Dendritic cell treated with granulocyte-macrophage colony-stimulating factor and Interleukin-4, amounts not matched to agents 40 ng/mL and 50 ng/mL, for 4 days (primary cell): ENCODE measurements around the gene FAM193B.
"Not testable (repeated sequence)": the region's sequence is repeated elsewhere in the genome, so short reads cannot be mapped to it uniquely, and the experiment has no call there.

Experiments used
- H3K27ac Mint-ChIP-seq: one replicate; pipeline ENCODE4 v1.8.0; 2022; ENCODE audit warnings: mild to moderate bottlenecking, mixed read lengths
- H3K27me3 Mint-ChIP-seq: one replicate; pipeline ENCODE4 v1.8.0; 2022; ENCODE audit warnings: mild to moderate bottlenecking, mixed read lengths
- H3K36me3 Mint-ChIP-seq: one replicate; pipeline ENCODE4 v1.8.0; 2022; ENCODE audit warnings: low read depth, mixed read lengths
- H3K4me1 Mint-ChIP-seq: one replicate; pipeline ENCODE4 v1.8.0; 2022; ENCODE audit warnings: low read depth, mixed read lengths
- H3K4me3 Mint-ChIP-seq: one replicate; pipeline ENCODE4 v1.8.0; 2022; ENCODE audit warnings: mild to moderate bottlenecking, moderate library complexity, mixed read lengths
- H3K9me3 Mint-ChIP-seq: one replicate; pipeline ENCODE4 v1.8.0; 2022; ENCODE audit warnings: mixed read lengths
- intact Hi-C: fragments of 100-400 bp; cut with micrococcal nuclease; formaldehyde crosslinking; loops from one replicate; pipeline ENCODE4 v1.15.0; 2022

Gene FAM193B

GRCh38 chr5:177594071-177594470 is 39.7 kb upstream of the FAM193B start:
- H3K27me3 Mint-ChIP-seq, result peaks cover 11% of the 10 kb centered on the region
- intact Hi-C loops, result no loop called here

GRCh38 chr5:177593511-177593910 is 39.1 kb upstream of the FAM193B start:
- intact Hi-C loops, result no loop called here
- H3K4me1 Mint-ChIP-seq, result peaks cover 42% of the 10 kb centered on the region

More at GRCh38 chr5:177594071-177594470, 39.7 kb upstream of the FAM193B start:
- peaks cover 52% of the 10 kb centered on the region for H3K36me3 Mint-ChIP-seq
- H3K27ac Mint-ChIP-seq, result no peak overlapping the region
- H3K4me3 Mint-ChIP-seq, result no peak overlapping the region
- peaks cover 46% of the 10 kb centered on the region for H3K4me1 Mint-ChIP-seq
- no peaks in the 10 kb centered on the region for H3K9me3 Mint-ChIP-seq

GRCh38 chr5:177592905-177593304 is 38.5 kb upstream of the FAM193B start:
- Mint-ChIP-seq H3K4me1 (peaks cover 39% of the 10 kb centered on the region), H3K27ac (peak overlapping the region; percentile 84), H3K9me3 (no peaks in the 10 kb centered on the region), H3K36me3 (peaks cover 52% of the 10 kb centered on the region), H3K4me3 (peak overlapping the region; percentile 95), H3K27me3 (peaks cover 15% of the 10 kb centered on the region)
- intact Hi-C loops, result no loop called here

More at GRCh38 chr5:177593511-177593910, 39.1 kb upstream of the FAM193B start:
- Mint-ChIP-seq H3K4me3 (peak overlapping the region; percentile 50), H3K36me3 (peaks cover 52% of the 10 kb centered on the region), H3K27me3 (peaks cover 13% of the 10 kb centered on the region), H3K27ac (no peak overlapping the region), H3K9me3 (no peaks in the 10 kb centered on the region)

GRCh38 chr5:177592010-177592834 is 37.9 kb upstream of the FAM193B start, which contains the start of gene TMED9:
Gene TMED9 (plus strand): TSS chr5:177592203. CDS start chr5:177592215, 12 bp downstream.
- Mint-ChIP-seq H3K36me3 (peaks cover 52% of the 10 kb centered on the region), H3K4me1 (peaks cover 39% of the 10 kb centered on the region)

GRCh38 chr5:177591690-177592009 is 37.3 kb upstream of the FAM193B start:
- intact Hi-C loops, result no loop called here
- Mint-ChIP-seq H3K4me3 (peak overlapping the region; percentile 95), H3K9me3 (no peaks in the 10 kb centered on the region), H3K27me3 (peaks cover 17% of the 10 kb centered on the region), H3K36me3 (peaks cover 48% of the 10 kb centered on the region), H3K4me1 (peaks cover 35% of the 10 kb centered on the region), H3K27ac (peak overlapping the region; percentile 84)

More at GRCh38 chr5:177592010-177592834, 37.9 kb upstream of the FAM193B start, which contains the start of gene TMED9:
- Mint-ChIP-seq H3K27ac (peak within 1 kb of the TSS; percentile 84), H3K27me3 (peaks cover 17% of the 10 kb centered on the region), H3K9me3 (no peaks in the 10 kb centered on the region), H3K4me3 (peak within 1 kb of the TSS; percentile 95)
- intact Hi-C loops, result no loop called here

GRCh38 chr5:177590406-177590805 is 36.0 kb upstream of the FAM193B start:
- H3K4me1 Mint-ChIP-seq, result peaks cover 30% of the 10 kb centered on the region
- H3K27ac Mint-ChIP-seq, result no peak overlapping the region
- H3K27me3 Mint-ChIP-seq, result peaks cover 19% of the 10 kb centered on the region
- intact Hi-C loops, result no loop called here
- peaks cover 35% of the 10 kb centered on the region for H3K36me3 Mint-ChIP-seq
- H3K9me3 Mint-ChIP-seq, result no peaks in the 10 kb centered on the region
- H3K4me3 Mint-ChIP-seq, result no peak overlapping the region

GRCh38 chr5:177588413-177588909 is 34.1 kb upstream of the FAM193B start:
- intact Hi-C loops, result no loop called here
- H3K27me3 Mint-ChIP-seq, result peaks cover 26% of the 10 kb centered on the region
- no peaks in the 10 kb centered on the region for H3K9me3 Mint-ChIP-seq
- H3K4me3 Mint-ChIP-seq, result no peak overlapping the region
- no peak overlapping the region for H3K27ac Mint-ChIP-seq
- peaks cover 16% of the 10 kb centered on the region for H3K36me3 Mint-ChIP-seq
- peaks cover 15% of the 10 kb centered on the region for H3K4me1 Mint-ChIP-seq

GRCh38 chr5:177578316-177578715 is 24.0 kb upstream of the FAM193B start:
- no peaks in the 10 kb centered on the region for H3K9me3 Mint-ChIP-seq
- peaks cover 20% of the 10 kb centered on the region for H3K27me3 Mint-ChIP-seq
- H3K4me1 Mint-ChIP-seq, result no peaks in the 10 kb centered on the region
- H3K4me3 Mint-ChIP-seq, result no peak overlapping the region
- H3K36me3 Mint-ChIP-seq, result no peaks in the 10 kb centered on the region
- no peak overlapping the region for H3K27ac Mint-ChIP-seq
- intact Hi-C loops, result no loop called here

- H3K9me3 Mint-ChIP-seq, result no peaks in the 10 kb centered on the region
- intact Hi-C loops, result no loop called here
- peaks cover 19% of the 10 kb centered on the region for H3K27me3 Mint-ChIP-seq
- H3K4me3 Mint-ChIP-seq, result no peak overlapping the region
- no peaks in the 10 kb centered on the region for H3K36me3 Mint-ChIP-seq
- no peaks in the 10 kb centered on the region for H3K4me1 Mint-ChIP-seq
- H3K27ac Mint-ChIP-seq, result no peak overlapping the region
Measured at GRCh38 chr5:177576169-177576568, 21.8 kb upstream of the FAM193B start.

- Mint-ChIP-seq H3K27ac (no peak overlapping the region), H3K4me3 (no peak overlapping the region), H3K36me3 (no peaks in the 10 kb centered on the region), H3K4me1 (no peaks in the 10 kb centered on the region), H3K9me3 (no peaks in the 10 kb centered on the region), H3K27me3 (peaks cover 19% of the 10 kb centered on the region)
- intact Hi-C loops, result no loop called here
Measured at GRCh38 chr5:177575488-177575887, 21.1 kb upstream of the FAM193B start.

- Mint-ChIP-seq H3K4me1 (no peaks in the 10 kb centered on the region), H3K27ac (no peak overlapping the region)
Measured at GRCh38 chr5:177569894-177570293, 15.5 kb upstream of the FAM193B start.

GRCh38 chr5:177568326-177568725 is 14.0 kb upstream of the FAM193B start:
- H3K36me3 Mint-ChIP-seq, result no peaks in the 10 kb centered on the region
- H3K9me3 Mint-ChIP-seq, result no peaks in the 10 kb centered on the region
- no peak overlapping the region for H3K27ac Mint-ChIP-seq
- no peaks in the 10 kb centered on the region for H3K4me1 Mint-ChIP-seq
- peaks cover 13% of the 10 kb centered on the region for H3K27me3 Mint-ChIP-seq
- H3K4me3 Mint-ChIP-seq, result no peak overlapping the region
- intact Hi-C loops, result no loop called here

More at GRCh38 chr5:177569894-177570293, 15.5 kb upstream of the FAM193B start:
- Mint-ChIP-seq H3K9me3 (no peaks in the 10 kb centered on the region), H3K4me3 (no peak overlapping the region), H3K36me3 (no peaks in the 10 kb centered on the region), H3K27me3 (peaks cover 17% of the 10 kb centered on the region)
- intact Hi-C loops, result no loop called here

- intact Hi-C loops, result no loop called here
- H3K9me3 Mint-ChIP-seq, result no peaks in the 10 kb centered on the region
- H3K36me3 Mint-ChIP-seq, result no peaks in the 10 kb centered on the region
- H3K4me1 Mint-ChIP-seq, result no peaks in the 10 kb centered on the region
- peaks cover 13% of the 10 kb centered on the region for H3K27me3 Mint-ChIP-seq
- no peak overlapping the region for H3K27ac Mint-ChIP-seq
- H3K4me3 Mint-ChIP-seq, result no peak overlapping the region
Measured at GRCh38 chr5:177565046-177565445, 10.7 kb upstream of the FAM193B start.

- H3K27ac Mint-ChIP-seq, H3K36me3 Mint-ChIP-seq, H3K4me3 Mint-ChIP-seq, intact Hi-C loops, H3K9me3 Mint-ChIP-seq, H3K27me3 Mint-ChIP-seq, H3K4me1 Mint-ChIP-seq: not testable (repeated sequence)
Measured at GRCh38 chr5:177559446-177559941, 5.1 kb upstream of the FAM193B start.
